ENCODE results near the gene MTCL1.

Gene MTCL1

GRCh38 chr18:8659609-8660242 lies 45.6 kb upstream of the MTCL1 start:
- ChIA-PET POLR2A (no interaction called here), CTCF (interaction anchor here (1.7 to 7.0 kb wide), 4 partner anchors 9 to 329 kb away, joined by 4 to 37 read pairs (median 24); no protein-coding TSS in a partner anchor)
- TF ChIP-seq, protein P1, sequence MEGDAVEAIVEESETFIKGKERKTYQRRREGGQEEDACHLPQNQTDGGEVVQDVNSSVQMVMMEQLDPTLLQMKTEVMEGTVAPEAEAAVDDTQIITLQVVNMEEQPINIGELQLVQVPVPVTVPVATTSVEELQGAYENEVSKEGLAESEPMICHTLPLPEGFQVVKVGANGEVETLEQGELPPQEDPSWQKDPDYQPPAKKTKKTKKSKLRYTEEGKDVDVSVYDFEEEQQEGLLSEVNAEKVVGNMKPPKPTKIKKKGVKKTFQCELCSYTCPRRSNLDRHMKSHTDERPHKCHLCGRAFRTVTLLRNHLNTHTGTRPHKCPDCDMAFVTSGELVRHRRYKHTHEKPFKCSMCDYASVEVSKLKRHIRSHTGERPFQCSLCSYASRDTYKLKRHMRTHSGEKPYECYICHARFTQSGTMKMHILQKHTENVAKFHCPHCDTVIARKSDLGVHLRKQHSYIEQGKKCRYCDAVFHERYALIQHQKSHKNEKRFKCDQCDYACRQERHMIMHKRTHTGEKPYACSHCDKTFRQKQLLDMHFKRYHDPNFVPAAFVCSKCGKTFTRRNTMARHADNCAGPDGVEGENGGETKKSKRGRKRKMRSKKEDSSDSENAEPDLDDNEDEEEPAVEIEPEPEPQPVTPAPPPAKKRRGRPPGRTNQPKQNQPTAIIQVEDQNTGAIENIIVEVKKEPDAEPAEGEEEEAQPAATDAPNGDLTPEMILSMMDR (IDR thresholded peaks at IDR 0.05; ENCODE audit: insufficient read depth, low read length, missing control alignments): no peak
- H3K4me3 ChIP-seq (ENCODE audit: low read depth, low read length): no peak overlapping the region
- DNase-seq (ENCODE audit: low read depth, low spot score): no peak

GRCh38 chr18:8660316-8660715 lies 45.0 kb upstream of the MTCL1 start:
- ChIA-PET POLR2A (interaction anchor here (0.6 kb wide), 1 partner anchor 91 kb away, joined by 3 read pairs; no protein-coding TSS in a partner anchor), CTCF (interaction anchor here (0.9 to 7.0 kb wide), 5 partner anchors 9 to 328 kb away, joined by 3 to 37 read pairs (median 16); no protein-coding TSS in a partner anchor)
- TF ChIP-seq, protein P1 (IDR thresholded peaks at IDR 0.05; ENCODE audit: insufficient read depth, low read length, missing control alignments): no peak
- DNase-seq (ENCODE audit: low read depth, low spot score): no peak
- H3K4me3 ChIP-seq (ENCODE audit: low read depth, low read length): no peak overlapping the region

DNA sequence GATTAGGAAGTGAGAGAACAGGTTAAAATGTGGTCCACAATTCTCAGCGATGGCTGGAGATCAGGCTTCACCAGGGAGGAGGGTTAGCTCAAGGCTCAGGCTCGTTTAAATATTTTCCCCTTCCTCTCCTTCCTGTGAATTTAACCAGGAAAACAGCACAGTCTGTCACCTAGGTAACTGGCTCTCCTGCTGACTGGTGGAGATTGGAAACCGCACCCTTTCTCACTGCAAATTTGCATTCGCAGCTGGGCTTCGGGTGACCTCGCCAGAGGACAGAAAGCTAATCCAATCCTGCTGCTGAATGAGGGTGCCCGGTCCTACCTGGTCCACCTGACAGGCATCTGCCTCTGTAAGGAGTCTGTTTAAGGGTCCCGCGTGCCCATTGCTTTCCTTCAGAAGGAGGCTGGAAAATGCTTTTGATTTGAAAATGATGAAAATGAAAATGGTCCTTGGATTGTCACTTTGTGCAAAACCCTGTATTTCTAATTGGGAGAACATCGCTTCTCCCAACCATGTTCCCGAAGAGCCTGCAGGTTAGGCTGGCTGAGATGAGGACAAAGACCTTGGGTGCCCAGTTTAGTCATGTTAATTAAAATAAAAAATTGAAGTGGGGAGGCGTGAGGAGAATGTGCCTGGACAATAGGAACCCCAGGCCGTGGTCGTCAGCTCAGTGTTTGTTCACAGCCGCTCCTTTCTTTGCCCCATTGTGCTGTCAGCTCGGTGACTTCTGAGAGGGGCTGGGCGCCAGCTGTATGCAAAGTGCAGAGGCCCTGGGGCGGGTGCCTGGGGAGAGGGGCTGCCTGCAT lies 43.4 kb upstream of the MTCL1 start:
- CTCF ChIA-PET: interaction anchor here (0.8 to 7.0 kb wide), 7 partner anchors 8 to 326 kb away, joined by 4 to 37 read pairs (median 11); no protein-coding TSS in a partner anchor
- H3K4me3 ChIP-seq (ENCODE audit: low read depth, low read length): no peak overlapping the region
- DNase-seq (ENCODE audit: low read depth, low spot score): no peak
- TF ChIP-seq, protein P1 (IDR thresholded peaks at IDR 0.05; ENCODE audit: insufficient read depth, low read length, missing control alignments): no peak
- POLR2A ChIA-PET: no interaction called here

- no peak for DNase-seq (ENCODE audit: low read depth, low spot score)
- POLR2A ChIA-PET: no interaction called here
- CTCF ChIA-PET: interaction anchor here (0.9 to 7.0 kb wide), 4 partner anchors 9 to 326 kb away, joined by 4 to 37 read pairs (median 21); no protein-coding TSS in a partner anchor
- H3K4me3 ChIP-seq (ENCODE audit: low read depth, low read length): no peak overlapping the region
- TF ChIP-seq, protein P1 (IDR thresholded peaks at IDR 0.05; ENCODE audit: insufficient read depth, low read length, missing control alignments): no peak
These were observed 42.6 kb upstream of the MTCL1 start for GRCh38 chr18:8662560-8663255.

GRCh38 chr18:8667846-8668245 lies 37.5 kb upstream of the MTCL1 start:
- TF ChIP-seq, protein P1 (IDR thresholded peaks at IDR 0.05; ENCODE audit: insufficient read depth, low read length, missing control alignments): no peak
- POLR2A ChIA-PET: no interaction called here
- CTCF ChIA-PET: interaction anchor here (1.4 to 3.9 kb wide), 4 partner anchors 13 to 320 kb away, joined by 4 to 15 read pairs (median 7); no protein-coding TSS in a partner anchor
- H3K4me3 ChIP-seq (ENCODE audit: low read depth, low read length): no peak overlapping the region
- DNase-seq (ENCODE audit: low read depth, low spot score): peak; percentile 36
